IPS-20b (cell line): ENCODE data around the gene TCEANC2.
"Not testable (repeated sequence)": the region's sequence is repeated elsewhere in the genome, so short reads cannot be mapped to it uniquely, and the experiment has no call there.

Experiments
- H3K27ac ChIP-seq: one replicate; pipeline ENCODE4 v1.5.1; 2013; ENCODE audit warnings: low read length
- H3K27me3 ChIP-seq: 2 replicates; pipeline ENCODE4 v1.6.1; 2013; ENCODE audit warnings: mild to moderate bottlenecking, low read length, inconsistent platforms; ENCODE audit not compliant: insufficient read depth
- H3K36me3 ChIP-seq: 2 replicates; pipeline ENCODE4 v1.6.1; 2013; ENCODE audit warnings: low read depth, mild to moderate bottlenecking, inconsistent platforms, low read length, moderate library complexity; ENCODE audit not compliant: insufficient read depth
- H3K4me1 ChIP-seq: 2 replicates; pipeline ENCODE4 v1.6.1; 2013; ENCODE audit warnings: mild to moderate bottlenecking, control low read depth, inconsistent platforms, low read length, moderate library complexity; ENCODE audit not compliant: insufficient read depth
- H3K4me3 ChIP-seq: 2 replicates; pipeline ENCODE4 v1.5.1; 2013; ENCODE audit warnings: mild to moderate bottlenecking, low read length, inconsistent platforms
- H3K9ac ChIP-seq: 2 replicates; pipeline ENCODE4 v1.6.1; 2013; ENCODE audit warnings: low read depth, mild to moderate bottlenecking, inconsistent platforms, low read length, moderate library complexity
- H3K9me3 ChIP-seq: 2 replicates; pipeline ENCODE4 v1.6.1; 2013; ENCODE audit warnings: mild to moderate bottlenecking, low read depth, low read length, inconsistent platforms; ENCODE audit not compliant: insufficient read depth

Gene TCEANC2

GRCh38 chr1:54013393-54014008 is 39.9 kb upstream of the TCEANC2 start:
- Histone ChIP-seq H3K9me3 (no peaks in the 10 kb centered on the region), H3K27ac (no peak overlapping the region), H3K4me1 (no peaks in the 10 kb centered on the region), H3K9ac (no peak overlapping the region), H3K36me3 (no peaks in the 10 kb centered on the region), H3K4me3 (no peak overlapping the region), H3K27me3 (no peaks in the 10 kb centered on the region)

GRCh38 chr1:54014009-54014629 is 39.3 kb upstream of the TCEANC2 start:
- H3K9me3 ChIP-seq: no peaks in the 10 kb centered on the region
- H3K27ac ChIP-seq: no peak overlapping the region
- no peak overlapping the region for H3K4me3 ChIP-seq
- no peak overlapping the region for H3K9ac ChIP-seq
- no peaks in the 10 kb centered on the region for H3K36me3 ChIP-seq
- H3K27me3 ChIP-seq: no peaks in the 10 kb centered on the region
- H3K4me1 ChIP-seq: no peaks in the 10 kb centered on the region

GRCh38 chr1:54016343-54017282 is 36.8 kb upstream of the TCEANC2 start:
- Histone ChIP-seq H3K36me3 (no peaks in the 10 kb centered on the region), H3K4me1 (no peaks in the 10 kb centered on the region), H3K27ac (no peak overlapping the region), H3K4me3 (no peak overlapping the region), H3K9me3 (no peaks in the 10 kb centered on the region), H3K9ac (no peak overlapping the region), H3K27me3 (no peaks in the 10 kb centered on the region)

GRCh38 chr1:54017979-54018378 is 35.4 kb upstream of the TCEANC2 start, which contains the start of gene LDLRAD1:
TSS of gene LDLRAD1 (minus strand) at chr1:54018186. CDS start at chr1:54018112, 74 bp downstream.
- H3K27me3 ChIP-seq: no peaks in the 10 kb centered on the region
- no peaks in the 10 kb centered on the region for H3K4me1 ChIP-seq
- H3K9ac ChIP-seq: no peak within 1 kb of the TSS; the same call in 1 of the 2 replicates
- no peak within 1 kb of the TSS for H3K27ac ChIP-seq
- no peaks in the 10 kb centered on the region for H3K36me3 ChIP-seq
- no peaks in the 10 kb centered on the region for H3K9me3 ChIP-seq
- H3K4me3 ChIP-seq: no peak within 1 kb of the TSS

- H3K9me3 ChIP-seq: no peaks in the 10 kb centered on the region
- no peaks in the 10 kb centered on the region for H3K4me1 ChIP-seq
- no peaks in the 10 kb centered on the region for H3K27me3 ChIP-seq
- no peak overlapping the region; the same call in 1 of the 2 replicates for H3K9ac ChIP-seq
- no peak overlapping the region for H3K4me3 ChIP-seq
- no peaks in the 10 kb centered on the region for H3K36me3 ChIP-seq
- H3K27ac ChIP-seq: no peak overlapping the region
These were observed 34.8 kb upstream of the TCEANC2 start for GRCh38 chr1:54018635-54019034.

- not testable (repeated sequence) for H3K9me3 ChIP-seq, H3K36me3 ChIP-seq, H3K9ac ChIP-seq, H3K4me3 ChIP-seq, H3K27ac ChIP-seq, H3K4me1 ChIP-seq, H3K27me3 ChIP-seq
These were observed 33.7 kb upstream of the TCEANC2 start for GRCh38 chr1:54019562-54020176.

- Histone ChIP-seq H3K9me3 (no peaks in the 10 kb centered on the region), H3K9ac (no peak overlapping the region), H3K4me3 (no peak overlapping the region), H3K27me3 (no peaks in the 10 kb centered on the region), H3K36me3 (no peaks in the 10 kb centered on the region), H3K27ac (no peak overlapping the region), H3K4me1 (no peaks in the 10 kb centered on the region)
These were observed 29.1 kb upstream of the TCEANC2 start for GRCh38 chr1:54024358-54024757.

GRCh38 chr1:54024811-54025210 is 28.6 kb upstream of the TCEANC2 start:
- H3K4me3 ChIP-seq, H3K9ac ChIP-seq, H3K4me1 ChIP-seq, H3K27ac ChIP-seq, H3K27me3 ChIP-seq, H3K36me3 ChIP-seq, H3K9me3 ChIP-seq: not testable (repeated sequence)

GRCh38 chr1:54027848-54028247 is 25.6 kb upstream of the TCEANC2 start:
- H3K4me1 ChIP-seq: no peaks in the 10 kb centered on the region
- no peaks in the 10 kb centered on the region for H3K9me3 ChIP-seq
- no peak overlapping the region for H3K9ac ChIP-seq
- H3K4me3 ChIP-seq: no peak overlapping the region
- no peaks in the 10 kb centered on the region for H3K27me3 ChIP-seq
- peaks cover 30% of the 10 kb centered on the region for H3K36me3 ChIP-seq
- H3K27ac ChIP-seq: no peak overlapping the region

GRCh38 chr1:54028306-54029251 is 24.8 kb upstream of the TCEANC2 start:
- Histone ChIP-seq H3K36me3 (peaks cover 30% of the 10 kb centered on the region), H3K4me1 (no peaks in the 10 kb centered on the region), H3K9ac (no peak overlapping the region), H3K9me3 (no peaks in the 10 kb centered on the region), H3K27ac (no peak overlapping the region), H3K4me3 (no peak overlapping the region), H3K27me3 (no peaks in the 10 kb centered on the region)

GRCh38 chr1:54037476-54037875 is 15.9 kb upstream of the TCEANC2 start:
- H3K4me1 ChIP-seq: no peaks in the 10 kb centered on the region

More at GRCh38 chr1:54037476-54037875, 15.9 kb upstream of the TCEANC2 start:
- no peak overlapping the region for H3K4me3 ChIP-seq
- H3K9me3 ChIP-seq: no peaks in the 10 kb centered on the region
- no peak overlapping the region for H3K9ac ChIP-seq
- no peaks in the 10 kb centered on the region for H3K27me3 ChIP-seq
- H3K27ac ChIP-seq: no peak overlapping the region
- peaks cover 82% of the 10 kb centered on the region for H3K36me3 ChIP-seq
